H1 (cell line): Measurements from ENCODE around the gene AAK1. TPM values are rescaled to one million over a fixed set of nuclear protein-coding genes. Genes with fewer than 3 reads are reported as not detected.

ENCODE experiments used
- TEAD4 ChIP-seq: IDR thresholded peaks from 2 replicates; pipeline ENCODE4 v1.6.1; 2012; ENCODE audit warnings: low read depth, low read length, inconsistent platforms, mixed read lengths
- polyA plus RNA-seq, 7 experiments: library from polyadenylated mRNA; depleted of rRNA in 3 of 7; stranded (reverse) in 5 of 7; unstranded in 2 of 7; fragments of >200 nt in 5 of 7; fragments of 200-250 nt in 2 of 7; gene quantifications; 1 replicate in 5 of 7; 2 replicates in 1 of 7; 4 replicates in 1 of 7; pipeline versions ENCODE4 v1.2.1 to v1.2.3, GENCODE V29; 2011 to 2013; ENCODE audit warnings: missing spikeins in 2 of 7, mixed read lengths in 2 of 7
- total RNA-seq: library from RNA; stranded (reverse); fragmentation: NEBNext Ultra II Directional; extraction: Animal tissue kit (Norgen Biotek cat#: 25700); gene quantifications from 2 replicates; pipeline ENCODE4 v1.2.1, GENCODE V29; 2021

Gene AAK1
- total and polyA plus RNA-seq, 2 of the 8 experiments (the other 6 are each of a cell fraction or from before 2014, with no cell fraction given): 10.0 to 40.5 TPM

DNA sequence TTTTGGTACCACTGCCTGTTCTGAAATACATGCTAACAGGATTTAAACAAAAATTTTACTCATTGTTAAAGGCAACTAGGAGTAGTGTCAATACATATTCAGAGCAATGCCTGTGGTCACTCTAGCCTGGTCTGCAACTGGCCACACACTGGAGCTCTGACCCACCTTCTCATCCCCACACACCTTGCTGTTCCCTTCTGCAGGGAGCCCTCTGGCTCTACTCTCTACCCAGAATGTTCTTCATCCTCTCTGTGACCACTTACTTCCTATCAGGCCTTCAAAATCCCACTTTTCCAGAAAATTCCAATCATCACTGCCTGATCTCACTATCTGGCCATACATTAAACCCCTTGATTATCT is 104.0 kb downstream of the AAK1 start (continued):
- TF ChIP-seq TEAD4: no peak
